Measurements from ENCODE around the gene BDNF. TPM values are rescaled to one million over a fixed set of nuclear protein-coding genes. Genes with fewer than 3 reads are reported as not detected.

Gene BDNF
- total RNA-seq, 4 donors from 2014 or later = 0.14 to 0.64 TPM; not detected in 2

- in situ Hi-C loops (cut with MboI; ENCODE audit: low pct_ligation_motif_present in 1 of 4, low pct_unique_long_range_greater_than_20kb in 1 of 4, low sequenced_read_pairs in 3 of 4) (loop anchor here in 1 of 4 donors (25.0 kb wide), 1 partner anchor 95 kb away; no protein-coding TSS in a partner anchor), intact Hi-C loops (cut with DNase I; ENCODE audit: low total_unique reads) (no loop called here)
- no peak overlapping the region for H3K27ac ChIP-seq
- no peak for DNase-seq
- no peaks in the 10 kb centered on the region for H3K4me1 ChIP-seq
- H3K27me3 ChIP-seq = no peaks in the 10 kb centered on the region
- peaks cover 0 to 6% (median 0%) of the 10 kb centered on the region in 4 donors for H3K36me3 ChIP-seq
- no peak overlapping the region for H3K4me3 ChIP-seq
- no peaks in the 10 kb centered on the region for H3K9me3 ChIP-seq
- 89 to 94% methylated on average over 12 of the region's 12 CpGs for WGBS, 2 donors (ENCODE audit: low coverage in 1 of 2)
- TF ChIP-seq, protein P1, sequence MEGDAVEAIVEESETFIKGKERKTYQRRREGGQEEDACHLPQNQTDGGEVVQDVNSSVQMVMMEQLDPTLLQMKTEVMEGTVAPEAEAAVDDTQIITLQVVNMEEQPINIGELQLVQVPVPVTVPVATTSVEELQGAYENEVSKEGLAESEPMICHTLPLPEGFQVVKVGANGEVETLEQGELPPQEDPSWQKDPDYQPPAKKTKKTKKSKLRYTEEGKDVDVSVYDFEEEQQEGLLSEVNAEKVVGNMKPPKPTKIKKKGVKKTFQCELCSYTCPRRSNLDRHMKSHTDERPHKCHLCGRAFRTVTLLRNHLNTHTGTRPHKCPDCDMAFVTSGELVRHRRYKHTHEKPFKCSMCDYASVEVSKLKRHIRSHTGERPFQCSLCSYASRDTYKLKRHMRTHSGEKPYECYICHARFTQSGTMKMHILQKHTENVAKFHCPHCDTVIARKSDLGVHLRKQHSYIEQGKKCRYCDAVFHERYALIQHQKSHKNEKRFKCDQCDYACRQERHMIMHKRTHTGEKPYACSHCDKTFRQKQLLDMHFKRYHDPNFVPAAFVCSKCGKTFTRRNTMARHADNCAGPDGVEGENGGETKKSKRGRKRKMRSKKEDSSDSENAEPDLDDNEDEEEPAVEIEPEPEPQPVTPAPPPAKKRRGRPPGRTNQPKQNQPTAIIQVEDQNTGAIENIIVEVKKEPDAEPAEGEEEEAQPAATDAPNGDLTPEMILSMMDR (IDR thresholded peaks at IDR 0.05) = no peak
- TF ChIP-seq POLR2A (IDR thresholded peaks at IDR 0.05) (no peak), POLR2AphosphoS5 (IDR thresholded peaks at IDR 0.05) (no peak), EP300 (IDR thresholded peaks at IDR 0.05; ENCODE audit: low read depth) (no peak)
These were observed 43.3 kb downstream of the BDNF start for GRCh38 chr11:27656806-27657483.

DNA sequence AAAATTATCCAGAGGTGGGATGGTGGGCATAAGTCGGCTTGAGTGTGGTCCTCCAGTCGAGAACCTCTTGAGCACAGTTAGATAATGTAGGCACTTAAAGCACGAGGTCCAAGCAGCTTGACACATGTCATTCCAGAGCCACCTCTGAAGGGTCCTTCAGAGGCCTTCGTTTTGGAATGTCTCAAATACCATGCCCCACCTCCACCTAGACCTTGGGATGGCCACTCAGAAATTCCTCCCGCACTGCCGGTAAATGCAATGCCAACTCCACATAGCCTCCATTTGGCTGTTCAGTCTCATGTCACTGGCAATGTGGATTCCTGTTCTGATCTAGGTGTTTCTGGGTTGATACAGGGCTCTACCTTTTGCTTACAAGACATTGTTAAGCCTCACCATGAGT, 43.9 kb downstream of the BDNF start:
- Histone ChIP-seq H3K4me1 (no peaks in the 10 kb centered on the region), H3K27ac (no peak overlapping the region), H3K9me3 (no peaks in the 10 kb centered on the region), H3K36me3 (peaks cover 0 to 6% (median 0%) of the 10 kb centered on the region in 4 donors), H3K27me3 (no peaks in the 10 kb centered on the region), H3K4me3 (no peak overlapping the region)
- TF ChIP-seq POLR2AphosphoS5 (IDR thresholded peaks at IDR 0.05) (no peak), POLR2A (IDR thresholded peaks at IDR 0.05) (no peak), EP300 (IDR thresholded peaks at IDR 0.05; ENCODE audit: low read depth) (no peak)
- TF ChIP-seq, protein P1 (IDR thresholded peaks at IDR 0.05) = no peak
- intact Hi-C loops (cut with DNase I; ENCODE audit: low total_unique reads) = no loop called here
- in situ Hi-C loops (cut with MboI; ENCODE audit: low pct_ligation_motif_present in 1 of 4, low pct_unique_long_range_greater_than_20kb in 1 of 4, low sequenced_read_pairs in 3 of 4) = loop anchor here in 1 of 4 donors (25.0 kb wide), 1 partner anchor 94 kb away; no protein-coding TSS in a partner anchor
- 79 to 100% methylated on average over 2 to 6 of the region's 6 CpGs for WGBS, 2 donors (ENCODE audit: low coverage in 1 of 2)
- no peak for DNase-seq

- in situ Hi-C loops (cut with MboI; ENCODE audit: low pct_ligation_motif_present in 1 of 4, low pct_unique_long_range_greater_than_20kb in 1 of 4, low sequenced_read_pairs in 3 of 4) = loop anchor here in 1 of 4 donors (25.0 kb wide), 1 partner anchor 92 kb away; no protein-coding TSS in a partner anchor
- WGBS, 2 donors (ENCODE audit: low coverage in 1 of 2) = 70 to 72% methylated on average over 8 of the region's 8 CpGs
- intact Hi-C loops (cut with DNase I; ENCODE audit: low total_unique reads) = no loop called here
- Histone ChIP-seq H3K4me1 (no peaks in the 10 kb centered on the region), H3K4me3 (no peak overlapping the region), H3K9me3 (no peaks in the 10 kb centered on the region), H3K27me3 (no peaks in the 10 kb centered on the region), H3K27ac (no peak overlapping the region), H3K36me3 (no peaks in the 10 kb centered on the region)
- DNase-seq = no peak
- TF ChIP-seq, protein P1 (IDR thresholded peaks at IDR 0.05) = no peak
- TF ChIP-seq POLR2A (IDR thresholded peaks at IDR 0.05) (no peak), EP300 (IDR thresholded peaks at IDR 0.05; ENCODE audit: low read depth) (no peak), POLR2AphosphoS5 (IDR thresholded peaks at IDR 0.05) (no peak)
These were observed 46.1 kb downstream of the BDNF start for GRCh38 chr11:27653990-27654758.

- H3K27ac ChIP-seq = no peak overlapping the region
- in situ Hi-C loops (cut with MboI; ENCODE audit: low pct_ligation_motif_present in 1 of 4, low pct_unique_long_range_greater_than_20kb in 1 of 4, low sequenced_read_pairs in 3 of 4) (loop anchor here in 1 of 4 donors (25.0 kb wide), 1 partner anchor 89 kb away; no protein-coding TSS in a partner anchor), intact Hi-C loops (cut with DNase I; ENCODE audit: low total_unique reads) (no loop called here)
- no peaks in the 10 kb centered on the region for H3K4me1 ChIP-seq
- TF ChIP-seq POLR2AphosphoS5 (IDR thresholded peaks at IDR 0.05) (no peak), POLR2A (IDR thresholded peaks at IDR 0.05) (no peak), EP300 (IDR thresholded peaks at IDR 0.05; ENCODE audit: low read depth) (no peak)
- TF ChIP-seq, protein P1 (IDR thresholded peaks at IDR 0.05) = no peak
- DNase-seq = no peak
- no peaks in the 10 kb centered on the region for H3K36me3 ChIP-seq
- no peaks in the 10 kb centered on the region for H3K27me3 ChIP-seq
- no peak overlapping the region for H3K4me3 ChIP-seq
- no peaks in the 10 kb centered on the region for H3K9me3 ChIP-seq
These were observed 48.5 kb downstream of the BDNF start for GRCh38 chr11:27651711-27652110.
